OCI-LY7 (cell line): ENCODE data around the gene SPATS1.

Experiments used
- EZH2phosphoT487 ChIP-seq: fragments of 200-600 bp; sonication (generic); IDR thresholded peaks from 2 replicates; pipeline ENCODE4 v1.6.1; 2018; ENCODE audit warnings: low read depth, borderline replicate concordance, mild to moderate bottlenecking, mixed run types, antibody characterized with exemption, low read length, moderate library complexity, mixed read lengths
- TF ChIP-seq, protein P1 (sequence below): fragments of 200-600 bp; sonication (generic); conservative IDR thresholded peaks from 2 replicates; pipeline ENCODE4 v1.5.1; 2014; ENCODE audit warnings: mild to moderate bottlenecking, antibody characterized with exemption, low read length, moderate library complexity, mixed read lengths

DNA sequence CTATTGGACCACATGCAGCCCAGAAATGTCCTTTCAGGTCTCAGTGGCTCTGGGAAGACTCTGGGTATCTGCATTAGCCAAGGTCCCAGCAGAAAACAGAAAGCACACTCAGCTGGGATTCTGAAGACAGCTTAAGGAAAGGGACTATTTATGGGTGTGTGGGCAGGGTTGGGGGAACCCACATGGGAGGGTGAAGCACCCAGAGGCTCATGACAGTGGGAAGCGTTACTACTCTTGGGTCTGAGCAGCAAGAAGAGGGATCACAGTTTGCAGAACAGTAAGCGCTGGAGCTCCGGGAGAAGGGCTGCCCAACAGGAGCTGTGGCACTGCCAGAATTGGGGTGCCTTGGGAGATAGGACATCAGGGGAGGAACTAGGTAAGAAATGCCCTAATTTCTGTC is 32.6 kb downstream of the SPATS1 start:
- TF ChIP-seq, protein P1, sequence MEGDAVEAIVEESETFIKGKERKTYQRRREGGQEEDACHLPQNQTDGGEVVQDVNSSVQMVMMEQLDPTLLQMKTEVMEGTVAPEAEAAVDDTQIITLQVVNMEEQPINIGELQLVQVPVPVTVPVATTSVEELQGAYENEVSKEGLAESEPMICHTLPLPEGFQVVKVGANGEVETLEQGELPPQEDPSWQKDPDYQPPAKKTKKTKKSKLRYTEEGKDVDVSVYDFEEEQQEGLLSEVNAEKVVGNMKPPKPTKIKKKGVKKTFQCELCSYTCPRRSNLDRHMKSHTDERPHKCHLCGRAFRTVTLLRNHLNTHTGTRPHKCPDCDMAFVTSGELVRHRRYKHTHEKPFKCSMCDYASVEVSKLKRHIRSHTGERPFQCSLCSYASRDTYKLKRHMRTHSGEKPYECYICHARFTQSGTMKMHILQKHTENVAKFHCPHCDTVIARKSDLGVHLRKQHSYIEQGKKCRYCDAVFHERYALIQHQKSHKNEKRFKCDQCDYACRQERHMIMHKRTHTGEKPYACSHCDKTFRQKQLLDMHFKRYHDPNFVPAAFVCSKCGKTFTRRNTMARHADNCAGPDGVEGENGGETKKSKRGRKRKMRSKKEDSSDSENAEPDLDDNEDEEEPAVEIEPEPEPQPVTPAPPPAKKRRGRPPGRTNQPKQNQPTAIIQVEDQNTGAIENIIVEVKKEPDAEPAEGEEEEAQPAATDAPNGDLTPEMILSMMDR, result no peak
- TF ChIP-seq EZH2phosphoT487, result no peak
